ENCODE data around the gene NFIB. TPM values are rescaled to one million over a fixed set of nuclear protein-coding genes. Genes with fewer than 3 reads are reported as not detected.

Gene NFIB
- polyA plus RNA-seq, 1 donor (not counting 4 experiments of a cell fraction or from before 2014, with no cell fraction given) = 8.9 TPM

DNA sequence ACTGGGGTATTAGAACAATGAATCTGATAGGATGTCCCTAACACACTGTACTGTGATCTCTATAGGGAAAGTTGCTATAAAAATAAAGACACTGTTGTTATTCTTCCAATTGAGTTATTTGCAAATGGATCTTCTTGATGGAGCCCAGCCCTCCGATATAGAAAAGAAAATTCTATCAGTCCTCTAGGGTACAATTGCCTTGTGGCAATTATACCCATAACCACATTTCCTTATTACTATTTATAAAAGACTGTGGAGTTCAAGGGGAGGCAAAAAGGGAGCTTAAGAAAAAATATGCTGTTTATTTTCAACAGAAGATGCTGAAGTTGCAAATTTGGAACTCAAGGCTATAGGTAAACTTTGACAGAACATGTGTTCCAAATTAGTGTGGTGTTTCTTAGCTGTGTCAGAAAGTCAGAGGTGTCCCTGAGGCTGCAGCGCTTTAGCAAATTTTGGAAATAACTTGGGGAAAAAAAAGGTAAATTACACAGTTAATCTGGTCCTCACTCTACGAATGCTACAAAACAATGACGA is 116.5 kb downstream of the NFIB start:
- no peak for DNase-seq (ENCODE audit: low read depth, low spot score)
- Histone ChIP-seq H3K27ac (ENCODE audit: control insufficient read depth, insufficient read depth, low read length) (no peak overlapping the region), H3K4me2 (ENCODE audit: control insufficient read depth, extremely low read depth, insufficient read depth, low read depth, low read length) (no peak overlapping the region), H3K27me3 (ENCODE audit: control insufficient read depth, extremely low read depth, insufficient read depth, low read length) (no peaks in the 10 kb centered on the region), H3K4me1 (ENCODE audit: control insufficient read depth, extremely low read depth, insufficient read depth, low read length) (peaks cover 20% of the 10 kb centered on the region), H3K36me3 (ENCODE audit: control insufficient read depth in 2 of 2, extremely low read depth in 1 of 2, insufficient read depth in 2 of 2, low read length in 2 of 2) (no peaks in the 10 kb centered on the region), H3K79me2 (ENCODE audit: control insufficient read depth, insufficient read depth, low read length) (peaks cover 19% of the 10 kb centered on the region), H3K9me3 (ENCODE audit: control insufficient read depth, low read depth, low read length) (no peaks in the 10 kb centered on the region), H4K20me1 (ENCODE audit: control insufficient read depth, extremely low read depth, insufficient read depth, low read length) (no peaks in the 10 kb centered on the region), H3K9ac (ENCODE audit: control insufficient read depth, extremely low read depth, insufficient read depth, low read length) (no peak overlapping the region), H3K9me1 (ENCODE audit: control insufficient read depth, extremely low read depth, insufficient read depth, low read length) (peaks cover 3% of the 10 kb centered on the region), H3K4me3 (ENCODE audit: control insufficient read depth in 2 of 3, extremely low read depth in 1 of 3, insufficient read depth in 2 of 3, low read depth in 1 of 3, low read length in 3 of 3) (no peak overlapping the region), H2AFZ (ENCODE audit: control insufficient read depth, low read length) (no peak overlapping the region)
- FAIRE-seq = no peak
- dilution Hi-C loops (cut with MboI; ENCODE audit: extremely low pct_ligation_motif_present, low sequenced_read_pairs) = no loop called here
- TF ChIP-seq EZH2 (IDR thresholded peaks at IDR 0.05; ENCODE audit: low read length) = no peak
- TF ChIP-seq, protein P1, sequence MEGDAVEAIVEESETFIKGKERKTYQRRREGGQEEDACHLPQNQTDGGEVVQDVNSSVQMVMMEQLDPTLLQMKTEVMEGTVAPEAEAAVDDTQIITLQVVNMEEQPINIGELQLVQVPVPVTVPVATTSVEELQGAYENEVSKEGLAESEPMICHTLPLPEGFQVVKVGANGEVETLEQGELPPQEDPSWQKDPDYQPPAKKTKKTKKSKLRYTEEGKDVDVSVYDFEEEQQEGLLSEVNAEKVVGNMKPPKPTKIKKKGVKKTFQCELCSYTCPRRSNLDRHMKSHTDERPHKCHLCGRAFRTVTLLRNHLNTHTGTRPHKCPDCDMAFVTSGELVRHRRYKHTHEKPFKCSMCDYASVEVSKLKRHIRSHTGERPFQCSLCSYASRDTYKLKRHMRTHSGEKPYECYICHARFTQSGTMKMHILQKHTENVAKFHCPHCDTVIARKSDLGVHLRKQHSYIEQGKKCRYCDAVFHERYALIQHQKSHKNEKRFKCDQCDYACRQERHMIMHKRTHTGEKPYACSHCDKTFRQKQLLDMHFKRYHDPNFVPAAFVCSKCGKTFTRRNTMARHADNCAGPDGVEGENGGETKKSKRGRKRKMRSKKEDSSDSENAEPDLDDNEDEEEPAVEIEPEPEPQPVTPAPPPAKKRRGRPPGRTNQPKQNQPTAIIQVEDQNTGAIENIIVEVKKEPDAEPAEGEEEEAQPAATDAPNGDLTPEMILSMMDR (optimal IDR thresholded peaks at IDR 0.05 in 1 of 3, IDR thresholded peaks at IDR 0.05 in 1 of 3, conservative IDR thresholded peaks at IDR 0.05 in 1 of 3; ENCODE audit: extremely low read depth in 1 of 3, insufficient read depth in 2 of 3, low read length in 3 of 3) = no peak

DNA sequence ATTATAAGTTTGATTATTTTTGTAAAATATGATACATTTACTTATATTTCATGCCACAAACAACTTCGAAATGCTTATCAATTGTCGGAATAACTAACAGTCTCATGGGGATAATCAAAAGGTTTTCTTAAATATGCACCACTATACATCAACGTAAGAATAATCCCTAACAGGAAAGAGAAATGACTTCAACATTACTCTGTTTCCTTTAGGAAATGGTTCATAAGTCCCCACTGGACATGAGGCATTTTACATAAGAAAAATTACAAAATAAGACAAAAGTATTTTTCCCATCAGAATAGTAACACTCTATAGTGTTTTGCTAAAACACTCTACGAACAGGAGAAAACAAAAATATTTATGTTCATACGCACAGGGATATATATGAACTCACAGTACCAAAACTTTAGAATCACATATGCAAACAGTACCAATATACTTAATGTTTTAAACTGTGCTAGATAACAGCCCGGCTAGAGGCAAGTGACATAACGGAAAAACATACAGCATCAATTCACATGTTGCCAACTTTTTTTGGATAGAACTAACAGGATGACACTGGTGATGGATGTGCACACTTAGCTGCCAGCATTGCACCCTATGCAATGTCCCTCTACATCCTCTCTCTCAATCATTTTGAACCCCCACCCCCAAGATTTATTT is 120.5 kb downstream of the NFIB start:
- peaks cover 2% of the 10 kb centered on the region for H3K4me1 ChIP-seq (ENCODE audit: control insufficient read depth, extremely low read depth, insufficient read depth, low read length)
- H3K9ac ChIP-seq (ENCODE audit: control insufficient read depth, extremely low read depth, insufficient read depth, low read length) = no peak overlapping the region
- TF ChIP-seq, protein P1 (optimal IDR thresholded peaks at IDR 0.05 in 1 of 3, IDR thresholded peaks at IDR 0.05 in 1 of 3, conservative IDR thresholded peaks at IDR 0.05 in 1 of 3; ENCODE audit: extremely low read depth in 1 of 3, insufficient read depth in 2 of 3, low read length in 3 of 3) = no peak
- no peak for TF ChIP-seq EZH2 (IDR thresholded peaks at IDR 0.05; ENCODE audit: low read length)
- no peak overlapping the region for H3K4me2 ChIP-seq (ENCODE audit: control insufficient read depth, extremely low read depth, insufficient read depth, low read depth, low read length)
- no peaks in the 10 kb centered on the region for H4K20me1 ChIP-seq (ENCODE audit: control insufficient read depth, extremely low read depth, insufficient read depth, low read length)
- H3K79me2 ChIP-seq (ENCODE audit: control insufficient read depth, insufficient read depth, low read length) = peaks cover 22% of the 10 kb centered on the region
- no peak overlapping the region for H3K27ac ChIP-seq (ENCODE audit: control insufficient read depth, insufficient read depth, low read length)
- no peaks in the 10 kb centered on the region for H3K9me1 ChIP-seq (ENCODE audit: control insufficient read depth, extremely low read depth, insufficient read depth, low read length)
- FAIRE-seq = no peak
- no peaks in the 10 kb centered on the region for H3K9me3 ChIP-seq (ENCODE audit: control insufficient read depth, low read depth, low read length)
- no peak overlapping the region for H3K4me3 ChIP-seq (ENCODE audit: control insufficient read depth in 2 of 3, extremely low read depth in 1 of 3, insufficient read depth in 2 of 3, low read depth in 1 of 3, low read length in 3 of 3)
- no peaks in the 10 kb centered on the region for H3K36me3 ChIP-seq (ENCODE audit: control insufficient read depth in 2 of 2, extremely low read depth in 1 of 2, insufficient read depth in 2 of 2, low read length in 2 of 2)
- no peak for DNase-seq (ENCODE audit: low read depth, low spot score)
- no peak overlapping the region for H2AFZ ChIP-seq (ENCODE audit: control insufficient read depth, low read length)
- dilution Hi-C loops (cut with MboI; ENCODE audit: extremely low pct_ligation_motif_present, low sequenced_read_pairs) = no loop called here
- H3K27me3 ChIP-seq (ENCODE audit: control insufficient read depth, extremely low read depth, insufficient read depth, low read length) = no peaks in the 10 kb centered on the region

Data from keratinocyte (primary cell).